Posterior vena cava (tissue), 2 donors: Measurements from ENCODE around the gene HTR6. TPM values are rescaled to one million over a fixed set of nuclear protein-coding genes. Genes with fewer than 3 reads are reported as not detected.
A peak's percentile ranks its signal among the peaks of the same experiment; 100 is the strongest.
"Not testable (repeated sequence)": the region's sequence is repeated elsewhere in the genome, so short reads cannot be mapped to it uniquely, and the experiment has no call there.

Experiments used
- DNase-seq: peaks from one replicate; pipeline ENCODE4 v3.0.0-alpha.2; 2020; ENCODE audit warnings: low spot score
- intact Hi-C, 2 donors: fragments of 100-400 bp; cut with DNase I; formaldehyde crosslinking; loops; one replicate each; pipeline versions ENCODE4 v1.14.1 to v1.14.2; 2022 to 2023
- total RNA-seq, 2 donors: library from RNA; stranded (reverse); fragmentation: NEBNext Ultra II Directional; extraction: Animal tissue kit (Norgen Biotek cat#: 25700); gene quantifications; one replicate each; pipeline ENCODE4 v1.2.1, GENCODE V29; 2021
- donor health status: DM: yes; HTN: yes; CAD: no.
- donor health status: DM: yes; HTN: yes; CAD: no.

Gene HTR6
- total RNA-seq, 2 donors from 2014 or later: not detected

- DNase-seq: no peak
- intact Hi-C loops: no loop called here
Observed at GRCh38 chr1:19636065-19636464, 28.6 kb upstream of the HTR6 start.

DNA sequence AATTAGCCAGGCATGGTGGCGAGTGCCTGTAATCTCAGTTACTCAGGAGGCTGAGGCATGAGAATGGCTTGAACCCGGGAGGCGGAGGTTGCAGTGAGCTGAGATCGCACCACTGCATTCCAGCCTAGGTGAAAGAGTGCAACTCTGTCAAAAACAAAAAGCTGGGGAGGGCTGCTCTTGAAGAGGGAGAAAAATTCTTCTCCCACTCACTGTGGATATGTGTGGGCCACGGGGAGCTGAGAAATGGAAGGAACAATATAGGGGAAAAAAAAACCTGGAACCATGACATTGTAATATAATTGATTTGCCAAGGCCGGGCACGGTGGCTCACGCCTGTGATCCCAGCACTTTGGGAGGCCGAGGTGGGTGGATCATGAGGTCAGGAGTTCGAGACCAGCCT is 27.9 kb upstream of the HTR6 start:
- DNase-seq, intact Hi-C loops: not testable (repeated sequence)

DNA sequence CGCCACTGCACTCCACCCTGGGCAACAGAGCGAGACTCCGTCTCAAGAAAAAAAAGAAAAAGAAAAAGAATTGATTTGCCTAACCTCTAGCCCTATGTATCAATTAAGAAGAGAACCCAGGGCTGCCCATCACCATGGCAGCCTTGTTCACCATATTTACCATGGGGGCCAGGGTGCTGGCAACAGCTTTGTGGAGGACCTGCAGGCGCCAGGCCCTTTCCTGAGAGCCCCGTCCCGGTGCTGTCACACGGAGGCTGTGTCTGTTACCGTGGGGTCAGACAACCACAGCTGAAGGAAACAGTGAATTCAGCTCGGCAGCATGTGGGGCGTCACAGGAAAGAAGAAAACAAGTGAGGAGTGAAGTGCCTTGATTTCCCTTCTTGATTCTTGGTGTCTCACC is 27.1 kb upstream of the HTR6 start:
- intact Hi-C loops: no loop called here
- DNase-seq: no peak

- intact Hi-C loops, DNase-seq: not testable (repeated sequence)
Observed at GRCh38 chr1:19639228-19639627, 25.4 kb upstream of the HTR6 start.

DNA sequence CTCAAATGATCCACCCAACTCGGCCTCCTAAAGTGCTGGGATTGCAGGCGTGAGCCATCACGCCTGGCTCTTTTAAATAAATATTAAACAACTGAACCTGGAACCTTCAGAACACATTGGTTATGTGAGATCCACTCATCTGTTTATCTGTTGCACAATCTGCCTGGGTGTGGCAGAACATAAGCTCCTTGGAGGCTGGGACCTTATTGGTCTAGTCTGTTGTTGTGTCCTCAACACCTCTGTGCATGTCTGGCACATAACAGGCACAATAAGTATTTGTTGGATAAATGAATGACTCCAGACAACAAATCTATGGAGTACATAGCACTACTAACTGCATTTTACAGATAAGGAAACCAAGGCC is 24.7 kb upstream of the HTR6 start:
- DNase-seq: no peak
- intact Hi-C loops: loop anchor here in 1 of 2 donors (5.0 kb wide), 2 partner anchors 153 to 298 kb away; partner anchors contain the start of gene CAPZB

DNA sequence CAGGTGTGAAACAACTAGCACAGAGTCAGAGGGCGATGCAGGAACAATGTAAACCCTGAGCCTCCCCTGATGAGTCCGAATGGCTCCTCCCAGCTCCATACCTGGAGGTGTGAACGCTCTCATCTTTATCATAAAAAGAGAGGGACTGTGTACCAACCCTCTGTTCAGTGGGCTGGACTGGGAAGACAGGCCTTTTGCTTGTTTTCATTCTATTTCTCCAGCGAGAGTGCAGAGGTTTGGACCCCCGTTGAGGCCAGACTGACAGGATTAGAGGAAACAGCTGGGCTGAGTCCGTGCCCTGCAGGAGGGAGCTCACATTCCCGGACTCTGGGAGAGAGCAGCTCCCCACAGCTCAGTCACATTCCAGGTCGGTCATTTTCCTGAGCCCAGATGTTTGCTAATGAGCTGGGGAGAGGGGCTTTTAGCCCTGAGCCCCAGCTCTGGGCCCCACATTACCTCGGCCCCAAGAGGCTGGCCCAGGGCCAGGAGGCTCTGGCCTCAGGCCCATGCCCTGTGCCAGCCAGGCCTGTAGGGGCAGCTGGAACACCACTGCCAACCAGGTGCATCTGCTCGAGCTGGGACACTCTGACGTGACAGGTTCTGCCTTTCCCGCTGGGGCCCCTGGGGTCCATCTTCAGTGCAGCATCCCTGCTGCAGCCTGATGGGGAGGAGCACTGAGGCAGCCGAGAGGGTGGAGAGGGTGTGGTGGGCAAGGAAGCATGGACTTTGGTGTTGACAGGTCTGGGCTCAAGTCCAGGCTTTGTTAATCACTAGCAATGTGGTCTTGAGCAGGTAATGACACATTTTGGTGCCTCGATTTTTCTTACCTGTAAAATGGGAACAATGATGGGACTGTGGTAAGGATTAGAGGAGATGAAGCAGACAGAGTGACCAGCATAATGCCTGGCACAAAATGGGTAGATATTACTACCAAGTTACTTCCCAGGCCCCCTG is 24.0 kb upstream of the HTR6 start:
- no peak for DNase-seq

DNA sequence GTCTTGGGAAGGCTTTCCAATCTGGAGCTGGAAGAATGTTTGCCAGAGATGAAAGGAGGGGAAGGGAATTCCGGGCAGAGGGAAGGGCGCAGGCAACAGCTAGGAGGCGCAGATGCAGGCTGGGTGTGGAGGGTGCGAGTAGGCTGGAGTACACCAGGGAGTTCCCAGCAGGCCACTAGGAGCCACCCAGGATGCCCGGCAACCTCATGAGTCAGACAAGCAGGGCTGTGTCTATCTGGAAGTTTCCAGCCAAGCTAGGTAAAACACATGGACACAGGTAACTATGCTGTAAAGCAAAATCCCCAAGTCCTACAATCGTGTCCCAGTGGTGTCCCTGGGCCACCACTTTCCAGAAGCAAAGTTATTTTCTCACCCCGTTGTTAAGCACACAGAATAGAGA is 21.6 kb upstream of the HTR6 start:
- intact Hi-C loops: loop anchor here in 1 of 2 donors (5.0 kb wide), 2 partner anchors 156 to 301 kb away; partner anchors contain the start of gene CAPZB
- no peak for DNase-seq

More for the DNA sequence above, 24.0 kb upstream of the HTR6 start:
- intact Hi-C loops: loop anchor here in 1 of 2 donors (5.0 kb wide), 2 partner anchors 153 to 298 kb away; partner anchors contain the start of gene CAPZB

DNA sequence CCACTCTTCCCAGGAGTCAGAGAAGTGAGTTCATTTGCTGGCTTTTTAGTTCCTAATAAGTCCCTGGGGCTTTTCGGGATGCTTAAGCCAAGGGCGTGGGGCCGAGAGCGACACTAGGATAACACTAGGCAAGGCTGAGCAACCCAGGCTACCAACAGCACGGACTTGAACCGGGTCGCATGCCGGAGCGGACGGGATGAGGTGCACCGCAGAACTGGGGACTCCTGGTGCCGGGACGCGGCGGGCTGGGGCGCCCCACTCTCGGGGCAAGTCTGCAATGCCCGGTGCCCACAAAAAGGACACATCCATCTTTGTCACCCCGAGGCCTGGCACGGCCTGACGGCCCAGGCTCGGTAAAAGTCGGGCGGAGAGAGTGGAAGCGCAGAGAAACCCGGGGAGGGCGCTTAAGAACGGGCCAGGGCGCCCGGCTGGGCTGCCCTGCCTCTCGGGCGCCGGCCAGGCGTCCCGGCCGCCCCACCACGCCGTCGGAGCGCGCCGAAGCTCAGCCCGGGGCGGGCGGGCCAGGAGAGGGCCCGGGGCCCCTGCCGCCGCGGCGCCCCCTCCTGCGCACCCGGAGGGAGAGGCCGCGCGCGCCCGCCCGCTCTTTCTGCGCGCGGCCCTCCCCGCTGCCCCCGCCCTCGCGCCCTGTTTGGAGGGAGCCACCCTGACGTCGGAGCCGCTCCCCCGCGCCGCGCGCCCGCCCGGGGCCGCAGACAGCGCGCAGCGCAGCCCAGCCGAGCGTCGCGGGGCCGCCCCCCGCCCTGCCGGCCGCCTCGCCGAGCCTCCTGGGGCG is 20.9 kb upstream of the HTR6 start, which contains the start of gene NBL1:
TSS of gene NBL1 (plus strand) at position 710 of the 793 bp plus-strand sequence. CDS start 10,720 bp downstream, outside the sequence.
- intact Hi-C loops: loop anchor here in 1 of 2 donors (5.0 kb wide), 2 partner anchors 156 to 301 kb away; partner anchors contain the start of gene CAPZB
- DNase-seq: peak; percentile 92

DNA sequence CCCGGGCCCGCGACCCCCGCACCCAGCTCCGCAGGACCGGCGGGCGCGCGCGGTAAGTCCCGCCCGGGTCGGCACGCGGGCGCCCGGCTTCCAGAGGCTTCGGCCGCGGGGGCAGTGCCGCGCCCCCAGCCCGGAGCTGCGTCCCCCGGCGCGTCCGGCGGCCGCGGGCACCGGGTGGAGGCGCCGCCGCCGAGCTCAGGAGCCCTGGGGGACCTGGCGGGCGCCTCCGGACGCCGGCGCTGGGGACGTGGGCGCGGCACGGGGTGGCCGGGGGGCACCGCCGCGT is 20.3 kb upstream of the HTR6 start:
- no peak for DNase-seq
- intact Hi-C loops: loop anchor here in 1 of 2 donors (5.0 kb wide), 2 partner anchors 157 to 302 kb away; partner anchors contain the start of gene CAPZB

- no peak for DNase-seq
Observed at GRCh38 chr1:19644681-19645410, 19.8 kb upstream of the HTR6 start.

GRCh38 chr1:19645411-19646251 is 19.0 kb upstream of the HTR6 start:
- DNase-seq: no peak
- intact Hi-C loops: loop anchor here in 1 of 2 donors (5.0 kb wide), 2 partner anchors 158 to 253 kb away; partner anchors contain the start of gene CAPZB

More at GRCh38 chr1:19644681-19645410, 19.8 kb upstream of the HTR6 start:
- intact Hi-C loops: loop anchor here (5.0 kb wide), 3 partner anchors 158 to 303 kb away; partner anchors contain the start of gene CAPZB (in 2 of the 2)

- intact Hi-C loops: loop anchor here in 1 of 2 donors (5.0 kb wide), 2 partner anchors 159 to 254 kb away; partner anchors contain the start of gene CAPZB
- DNase-seq: peak; percentile 75
Observed at GRCh38 chr1:19646377-19647319, 18.0 kb upstream of the HTR6 start.

GRCh38 chr1:19647643-19648042 is 17.0 kb upstream of the HTR6 start:
- DNase-seq: peak; percentile 76
- intact Hi-C loops: loop anchor here in 1 of 2 donors (5.0 kb wide), 2 partner anchors 160 to 255 kb away; partner anchors contain the start of gene CAPZB

DNA sequence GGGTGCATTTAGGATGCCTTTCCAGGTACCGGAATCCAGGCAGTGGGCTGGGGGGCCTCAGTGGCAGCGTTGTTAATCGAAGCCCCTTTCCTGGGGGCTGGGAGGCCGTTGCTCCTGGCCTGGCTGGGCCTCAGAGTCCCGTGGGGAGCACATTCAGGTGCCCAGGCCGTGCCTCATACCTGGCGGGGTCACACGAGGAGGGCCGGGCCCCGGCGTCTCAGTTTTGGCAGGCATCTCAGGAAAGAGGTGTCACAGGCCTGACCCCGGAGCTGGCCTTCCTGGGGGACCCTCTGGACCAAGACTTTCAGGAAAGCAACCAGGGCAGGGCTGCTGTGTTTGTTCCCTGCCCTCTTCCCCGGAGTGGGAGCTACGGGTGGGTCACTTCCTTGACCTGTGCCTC is 16.4 kb upstream of the HTR6 start:
- intact Hi-C loops: loop anchor here in 1 of 2 donors (5.0 kb wide), 2 partner anchors 161 to 256 kb away; partner anchors contain the start of gene CAPZB
- DNase-seq: peak; percentile 78

GRCh38 chr1:19648689-19649088 is 16.0 kb upstream of the HTR6 start:
- intact Hi-C loops: loop anchor here in 1 of 2 donors (5.0 kb wide), 2 partner anchors 161 to 256 kb away; partner anchors contain the start of gene CAPZB
- no peak for DNase-seq

GRCh38 chr1:19650416-19651140 is 14.1 kb upstream of the HTR6 start:
- DNase-seq: peak; percentile 71
- intact Hi-C loops: loop anchor here (5.0 to 10.0 kb wide), 3 partner anchors 253 to 396 kb away; partner anchors contain the start of genes EMC1 (in 1 of the 2) and MRTO4 (in 1 of the 2)
